DOHH2 (cell line): ENCODE data around the gene RGS2.

Experiments used
- H3F3A ChIP-seq: fragments of 200-600 bp; sonication (generic), shearing (Covaris generic); 2 replicates; pipeline ENCODE4 v1.6.0; 2016; ENCODE audit warnings: antibody characterized with exemption, mild to moderate bottlenecking; ENCODE audit not compliant: control insufficient read depth, insufficient read depth
- H3K27ac ChIP-seq: fragments of 200-600 bp; sonication (generic); 2 replicates; pipeline ENCODE4 v1.5.1; 2014; ENCODE audit warnings: low read depth, mild to moderate bottlenecking, low read length, moderate library complexity
- H3K27me3 ChIP-seq: fragments of 200-600 bp; sonication (generic); 2 replicates; pipeline ENCODE4 v1.6.1; 2014; ENCODE audit warnings: mild to moderate bottlenecking, low read length, mixed read lengths; ENCODE audit not compliant: control insufficient read depth
- H3K36me3 ChIP-seq: fragments of 200-600 bp; sonication (generic); 2 replicates; pipeline ENCODE4 v1.6.1; 2014; ENCODE audit warnings: mild to moderate bottlenecking, low read length, moderate library complexity, mixed read lengths; ENCODE audit not compliant: control insufficient read depth
- H3K4me1 ChIP-seq: fragments of 200-600 bp; sonication (generic); 2 replicates; pipeline ENCODE4 v1.6.1; 2014; ENCODE audit warnings: mild to moderate bottlenecking, low read length, mixed read lengths; ENCODE audit not compliant: control insufficient read depth
- H3K4me2 ChIP-seq: fragments of 200-600 bp; sonication (generic); 2 replicates; pipeline ENCODE4 v1.6.0; 2014; ENCODE audit warnings: mild to moderate bottlenecking, low read length, moderate library complexity
- H3K4me3 ChIP-seq: fragments of 200-600 bp; sonication (generic); 2 replicates; pipeline ENCODE4 v1.5.1; 2014; ENCODE audit warnings: mild to moderate bottlenecking, low read length, mixed read lengths
- H3K79me2 ChIP-seq: fragments of 200-600 bp; sonication (generic); 2 replicates; pipeline ENCODE4 v1.6.1; 2014; ENCODE audit warnings: mild to moderate bottlenecking, low read length, mixed read lengths; ENCODE audit not compliant: control insufficient read depth
- H3K9me2 ChIP-seq: fragments of 200-600 bp; sonication (generic); replicated peaks from 2 replicates; pipeline ENCODE4 v1.6.1; 2014; ENCODE audit warnings: mild to moderate bottlenecking, low read length, mixed read lengths; ENCODE audit not compliant: control insufficient read depth
- H3K9me3 ChIP-seq: fragments of 200-600 bp; sonication (generic); 2 replicates; pipeline ENCODE4 v1.6.1; 2014; ENCODE audit warnings: antibody characterized with exemption, low read length, mixed read lengths; ENCODE audit not compliant: control insufficient read depth, insufficient read depth
- H4K20me1 ChIP-seq: fragments of 200-600 bp; sonication (generic); 2 replicates; pipeline ENCODE4 v1.6.0; 2014; ENCODE audit warnings: low read depth, mild to moderate bottlenecking, antibody characterized with exemption, low read length, moderate library complexity; ENCODE audit not compliant: control insufficient read depth, insufficient read depth
- CTCF ChIP-seq: fragments of 200-600 bp; sonication (generic); IDR thresholded peaks from one replicate; pipeline ENCODE4 v1.5.1; 2014; ENCODE audit warnings: antibody characterized with exemption, mild to moderate bottlenecking, low read depth, low read length; ENCODE audit not compliant: poor library complexity, severe bottlenecking
- EZH2phosphoT487 ChIP-seq: fragments of 200-600 bp; sonication (generic); IDR thresholded peaks from 2 replicates; pipeline ENCODE4 v1.6.1; 2017; ENCODE audit warnings: borderline replicate concordance, mild to moderate bottlenecking, antibody characterized with exemption, low read length, moderate library complexity, mixed read lengths

The RGS2 gene

GRCh38 chr1:192787914-192788585, 20.8 kb upstream of the RGS2 start:
- Histone ChIP-seq H4K20me1 (no peaks in the 10 kb centered on the region), H3K9me2 (no peaks in the 10 kb centered on the region), H3K79me2 (no peaks in the 10 kb centered on the region), H3K36me3 (no peaks in the 10 kb centered on the region), H3K9me3 (no peaks in the 10 kb centered on the region; the same call in 1 of the 2 replicates), H3K4me2 (no peak overlapping the region), H3K4me3 (no peak overlapping the region), H3F3A (no peaks in the 10 kb centered on the region), H3K27ac (no peak overlapping the region), H3K27me3 (no peaks in the 10 kb centered on the region), H3K4me1 (no peaks in the 10 kb centered on the region)
- TF ChIP-seq EZH2phosphoT487 (no peak), CTCF (no peak)

- no peak overlapping the region for H3K4me2 ChIP-seq
- H3F3A ChIP-seq, result no peaks in the 10 kb centered on the region
- no peak overlapping the region for H3K4me3 ChIP-seq
- H3K27ac ChIP-seq, result no peak overlapping the region
- H3K79me2 ChIP-seq, result no peaks in the 10 kb centered on the region
- H3K27me3 ChIP-seq, result no peaks in the 10 kb centered on the region
- no peak for TF ChIP-seq CTCF
- TF ChIP-seq EZH2phosphoT487, result no peak
- H4K20me1 ChIP-seq, result no peaks in the 10 kb centered on the region
- H3K9me3 ChIP-seq, result no peaks in the 10 kb centered on the region
- no peaks in the 10 kb centered on the region for H3K36me3 ChIP-seq
- H3K4me1 ChIP-seq, result no peaks in the 10 kb centered on the region
- H3K9me2 ChIP-seq, result no peaks in the 10 kb centered on the region
These were observed 19.0 kb upstream of the RGS2 start for GRCh38 chr1:192789871-192790270.

GRCh38 chr1:192792628-192793027, 16.2 kb upstream of the RGS2 start:
- no peak for TF ChIP-seq EZH2phosphoT487
- TF ChIP-seq CTCF, result no peak
- no peaks in the 10 kb centered on the region for H3K79me2 ChIP-seq
- no peaks in the 10 kb centered on the region for H4K20me1 ChIP-seq
- H3K4me2 ChIP-seq, result no peak overlapping the region
- H3K9me2 ChIP-seq, result no peaks in the 10 kb centered on the region
- no peaks in the 10 kb centered on the region for H3K27me3 ChIP-seq
- no peak overlapping the region for H3K4me3 ChIP-seq
- H3K4me1 ChIP-seq, result peaks cover 5% of the 10 kb centered on the region
- H3K9me3 ChIP-seq, result no peaks in the 10 kb centered on the region
- H3K36me3 ChIP-seq, result no peaks in the 10 kb centered on the region
- no peaks in the 10 kb centered on the region for H3F3A ChIP-seq
- H3K27ac ChIP-seq, result no peak overlapping the region
